GM23248 (cell line): Measurements from ENCODE around the gene INSM1.

Experiments
- EZH2 ChIP-seq: fragments of 200-600 bp; sonication (generic); IDR thresholded peaks from 2 replicates; pipeline ENCODE4 v1.6.1; 2018; ENCODE audit warnings: antibody characterized with exemption, mild to moderate bottlenecking; ENCODE audit not compliant: insufficient read depth, poor library complexity, severe bottlenecking
- EZH2phosphoT487 ChIP-seq: fragments of 200-600 bp; sonication (generic); IDR thresholded peaks from 2 replicates; pipeline ENCODE4 v1.6.1; 2018; ENCODE audit warnings: antibody characterized with exemption, moderate library complexity, mild to moderate bottlenecking, low read depth; ENCODE audit not compliant: insufficient read depth

GRCh38 chr20:20409331-20409730 is 41.4 kb downstream of the INSM1 start:
- no peak for TF ChIP-seq EZH2phosphoT487
- TF ChIP-seq EZH2, result no peak
